ENCODE results near the gene PARD6A.

DNA sequence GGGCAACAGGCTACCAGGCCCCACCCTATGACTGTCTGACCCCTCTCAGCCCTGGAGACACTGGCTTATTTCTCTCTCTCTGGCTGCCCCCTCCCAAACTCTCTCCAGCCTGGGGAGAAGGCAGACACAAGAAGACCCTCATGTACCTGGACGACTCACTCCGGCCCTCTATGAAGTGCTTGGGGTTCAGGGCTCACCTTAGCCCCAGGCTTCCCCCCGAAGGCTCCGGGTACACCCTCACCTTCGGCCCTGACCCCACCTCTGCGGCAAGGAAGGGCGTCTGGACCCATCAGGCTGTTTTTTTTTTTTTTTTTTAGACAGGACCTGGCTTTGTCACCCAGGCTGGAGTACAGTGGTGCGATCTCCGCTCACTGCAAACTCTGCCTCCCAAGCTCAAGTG is 16.7 kb upstream of the PARD6A start:
- TF ChIP-seq, protein P1, sequence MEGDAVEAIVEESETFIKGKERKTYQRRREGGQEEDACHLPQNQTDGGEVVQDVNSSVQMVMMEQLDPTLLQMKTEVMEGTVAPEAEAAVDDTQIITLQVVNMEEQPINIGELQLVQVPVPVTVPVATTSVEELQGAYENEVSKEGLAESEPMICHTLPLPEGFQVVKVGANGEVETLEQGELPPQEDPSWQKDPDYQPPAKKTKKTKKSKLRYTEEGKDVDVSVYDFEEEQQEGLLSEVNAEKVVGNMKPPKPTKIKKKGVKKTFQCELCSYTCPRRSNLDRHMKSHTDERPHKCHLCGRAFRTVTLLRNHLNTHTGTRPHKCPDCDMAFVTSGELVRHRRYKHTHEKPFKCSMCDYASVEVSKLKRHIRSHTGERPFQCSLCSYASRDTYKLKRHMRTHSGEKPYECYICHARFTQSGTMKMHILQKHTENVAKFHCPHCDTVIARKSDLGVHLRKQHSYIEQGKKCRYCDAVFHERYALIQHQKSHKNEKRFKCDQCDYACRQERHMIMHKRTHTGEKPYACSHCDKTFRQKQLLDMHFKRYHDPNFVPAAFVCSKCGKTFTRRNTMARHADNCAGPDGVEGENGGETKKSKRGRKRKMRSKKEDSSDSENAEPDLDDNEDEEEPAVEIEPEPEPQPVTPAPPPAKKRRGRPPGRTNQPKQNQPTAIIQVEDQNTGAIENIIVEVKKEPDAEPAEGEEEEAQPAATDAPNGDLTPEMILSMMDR (tag by site-specific recombination; IDR thresholded peaks at IDR 0.05): no peak
- TF ChIP-seq, protein P2, sequence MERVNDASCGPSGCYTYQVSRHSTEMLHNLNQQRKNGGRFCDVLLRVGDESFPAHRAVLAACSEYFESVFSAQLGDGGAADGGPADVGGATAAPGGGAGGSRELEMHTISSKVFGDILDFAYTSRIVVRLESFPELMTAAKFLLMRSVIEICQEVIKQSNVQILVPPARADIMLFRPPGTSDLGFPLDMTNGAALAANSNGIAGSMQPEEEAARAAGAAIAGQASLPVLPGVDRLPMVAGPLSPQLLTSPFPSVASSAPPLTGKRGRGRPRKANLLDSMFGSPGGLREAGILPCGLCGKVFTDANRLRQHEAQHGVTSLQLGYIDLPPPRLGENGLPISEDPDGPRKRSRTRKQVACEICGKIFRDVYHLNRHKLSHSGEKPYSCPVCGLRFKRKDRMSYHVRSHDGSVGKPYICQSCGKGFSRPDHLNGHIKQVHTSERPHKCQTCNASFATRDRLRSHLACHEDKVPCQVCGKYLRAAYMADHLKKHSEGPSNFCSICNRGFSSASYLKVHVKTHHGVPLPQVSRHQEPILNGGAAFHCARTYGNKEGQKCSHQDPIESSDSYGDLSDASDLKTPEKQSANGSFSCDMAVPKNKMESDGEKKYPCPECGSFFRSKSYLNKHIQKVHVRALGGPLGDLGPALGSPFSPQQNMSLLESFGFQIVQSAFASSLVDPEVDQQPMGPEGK (tag by site-specific recombination; IDR thresholded peaks at IDR 0.05): no peak
- TF ChIP-seq ZNF600 (tag by site-specific recombination; IDR thresholded peaks at IDR 0.05) (no peak), ZNF211 (tag by site-specific recombination; IDR thresholded peaks at IDR 0.05; ENCODE audit: low read depth) (no peak), ZNF202 (tag by site-specific recombination; IDR thresholded peaks at IDR 0.05; ENCODE audit: borderline replicate concordance) (no peak), ZNF266 (tag by site-specific recombination; IDR thresholded peaks at IDR 0.05; ENCODE audit: low read depth) (no peak), ZNF184 (tag by site-specific recombination; IDR thresholded peaks at IDR 0.05) (no peak)
- TF ChIP-seq, protein P3, sequence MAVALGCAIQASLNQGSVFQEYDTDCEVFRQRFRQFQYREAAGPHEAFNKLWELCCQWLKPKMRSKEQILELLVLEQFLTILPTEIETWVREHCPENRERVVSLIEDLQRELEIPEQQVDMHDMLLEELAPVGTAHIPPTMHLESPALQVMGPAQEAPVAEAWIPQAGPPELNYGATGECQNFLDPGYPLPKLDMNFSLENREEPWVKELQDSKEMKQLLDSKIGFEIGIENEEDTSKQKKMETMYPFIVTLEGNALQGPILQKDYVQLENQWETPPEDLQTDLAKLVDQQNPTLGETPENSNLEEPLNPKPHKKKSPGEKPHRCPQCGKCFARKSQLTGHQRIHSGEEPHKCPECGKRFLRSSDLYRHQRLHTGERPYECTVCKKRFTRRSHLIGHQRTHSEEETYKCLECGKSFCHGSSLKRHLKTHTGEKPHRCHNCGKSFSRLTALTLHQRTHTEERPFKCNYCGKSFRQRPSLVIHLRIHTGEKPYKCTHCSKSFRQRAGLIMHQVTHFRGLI (tag by site-specific recombination; IDR thresholded peaks at IDR 0.05): no peak
